Kidney (tissue), 14 donors: ENCODE results near the gene INPP5K. TPM values are rescaled to one million over a fixed set of nuclear protein-coding genes. Genes with fewer than 3 reads are reported as not detected.

Experiments
- DNase-seq, 5 donors: peaks; one replicate each; pipeline ENCODE4 v3.0.0-alpha.2; 2013 to 2020
- FAIRE-seq: peaks from 2 replicates; lab custom pipeline; 2012; peaks lifted over from hg19 to GRCh38; lab: Jason Lieb, UNC
- H3K27ac ChIP-seq, 2 donors: one replicate each; pipeline ENCODE4 v1.7.0; 2013; ENCODE audit warnings: low read depth in 2 of 2, low read length in 2 of 2, inconsistent platforms in 1 of 2
- H3K27me3 ChIP-seq: one replicate; pipeline ENCODE4 v1.7.1; 2013; ENCODE audit warnings: low read length, inconsistent platforms; ENCODE audit not compliant: control insufficient read depth, insufficient read depth
- H3K36me3 ChIP-seq, 3 donors: one replicate each; pipeline versions ENCODE4 v1.7.0 to v1.7.1; 2013; ENCODE audit warnings: low read length in 3 of 3, control low read depth in 1 of 3, inconsistent platforms in 1 of 3; ENCODE audit not compliant: insufficient read depth in 3 of 3, control insufficient read depth in 2 of 3
- H3K4me1 ChIP-seq, 3 donors: one replicate each; pipeline versions ENCODE4 v1.7.0 to v1.7.1; 2013; ENCODE audit warnings: low read length in 3 of 3, inconsistent platforms in 1 of 3, low read depth in 1 of 3; ENCODE audit not compliant: control insufficient read depth in 2 of 3, insufficient read depth in 2 of 3
- H3K4me3 ChIP-seq, 3 donors: one replicate each; pipeline versions ENCODE4 v1.7.0 to v1.8.1; 2013; ENCODE audit warnings: low read length in 3 of 3, control low read depth in 1 of 3, inconsistent platforms in 1 of 3
- H3K9ac ChIP-seq, 3 donors: one replicate each; pipeline versions ENCODE4 v1.7.0 to v1.7.1; 2013; ENCODE audit warnings: low read length in 3 of 3, control low read depth in 1 of 3, inconsistent platforms in 1 of 3
- H3K9me3 ChIP-seq, 3 donors: one replicate each; pipeline versions ENCODE4 v1.7.0 to v1.7.1; 2013; ENCODE audit warnings: low read length in 3 of 3, control low read depth in 1 of 3, inconsistent platforms in 1 of 3; ENCODE audit not compliant: control insufficient read depth in 2 of 3, insufficient read depth in 1 of 3
- intact Hi-C: fragments of 100-400 bp; cut with DNase I; formaldehyde crosslinking; loops from one replicate; pipeline ENCODE4 v1.11.1; 2022
- polyA plus RNA-seq: library from polyadenylated mRNA; stranded (reverse); fragments of 350-450 nt; fragmentation: Illumina TruSeq; extraction: RNeasy Lipid Tissue Mini Kit (QIAGEN cat#74804); gene quantifications from one replicate; pipeline ENCODE4 v1.2.3, GENCODE V29; 2014; ENCODE audit warnings: low read depth, low replicate concordance; ENCODE audit not compliant: insufficient read depth
- total RNA-seq: library from RNA; stranded (reverse); fragmentation: NEBNext Ultra II Directional; extraction: Animal tissue kit (Norgen Biotek cat#: 25700); gene quantifications from one replicate; pipeline ENCODE4 v1.2.1, GENCODE V29; 2021
- TF ChIP-seq, protein P1 (sequence below): IDR thresholded peaks from 3 replicates; pipeline ENCODE4 v1.5.1; 2012; ENCODE audit warnings: mild to moderate bottlenecking, moderate library complexity, borderline replicate concordance; ENCODE audit not compliant: insufficient read depth; ENCODE audit errors: extremely low read depth
- donor health status: control.
- donor health status: control.
- donor health status: control.
- donor health status: control.
- donor health status: control.
- donor health status: DM: yes; HTN: yes; CAD: no.
- donor health status: Normal renal cell carcinoma (clear cell type).

INPP5K gene
- total and polyA plus RNA-seq, 2 donors from 2014 or later: 36.1 to 46.2 TPM

DNA sequence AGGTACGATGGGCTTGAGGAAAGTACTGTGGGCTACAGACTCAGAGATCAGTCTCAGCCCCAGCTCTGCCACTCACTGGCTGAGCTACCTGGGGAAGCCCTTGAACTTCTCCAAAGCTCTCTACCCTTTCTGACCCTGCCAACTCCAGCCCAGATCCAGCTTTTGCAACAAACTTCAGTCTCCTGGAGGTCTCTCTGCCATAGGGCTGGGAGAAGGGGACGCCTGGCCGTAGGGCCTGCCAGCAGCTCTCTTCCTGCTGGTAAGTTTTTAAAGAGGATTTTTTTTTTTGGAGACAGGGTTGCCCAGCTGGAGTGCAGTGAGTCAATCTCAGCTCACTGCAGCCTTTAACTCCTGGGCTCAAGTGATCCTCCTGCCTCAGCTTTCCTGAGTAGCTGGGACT is 11.5 kb downstream of the INPP5K start:
- Histone ChIP-seq H3K4me3 (no peak overlapping the region), H3K9me3 (no peaks in the 10 kb centered on the region), H3K27ac (no peak overlapping the region), H3K4me1 (no peaks in the 10 kb centered on the region), H3K36me3 (peaks cover 0 to 8% (median 4%) of the 10 kb centered on the region in 3 donors), H3K27me3 (no peaks in the 10 kb centered on the region), H3K9ac (no peak overlapping the region)
- intact Hi-C loops: no loop called here
- DNase-seq (no peak), FAIRE-seq (no peak)
- TF ChIP-seq, protein P1, sequence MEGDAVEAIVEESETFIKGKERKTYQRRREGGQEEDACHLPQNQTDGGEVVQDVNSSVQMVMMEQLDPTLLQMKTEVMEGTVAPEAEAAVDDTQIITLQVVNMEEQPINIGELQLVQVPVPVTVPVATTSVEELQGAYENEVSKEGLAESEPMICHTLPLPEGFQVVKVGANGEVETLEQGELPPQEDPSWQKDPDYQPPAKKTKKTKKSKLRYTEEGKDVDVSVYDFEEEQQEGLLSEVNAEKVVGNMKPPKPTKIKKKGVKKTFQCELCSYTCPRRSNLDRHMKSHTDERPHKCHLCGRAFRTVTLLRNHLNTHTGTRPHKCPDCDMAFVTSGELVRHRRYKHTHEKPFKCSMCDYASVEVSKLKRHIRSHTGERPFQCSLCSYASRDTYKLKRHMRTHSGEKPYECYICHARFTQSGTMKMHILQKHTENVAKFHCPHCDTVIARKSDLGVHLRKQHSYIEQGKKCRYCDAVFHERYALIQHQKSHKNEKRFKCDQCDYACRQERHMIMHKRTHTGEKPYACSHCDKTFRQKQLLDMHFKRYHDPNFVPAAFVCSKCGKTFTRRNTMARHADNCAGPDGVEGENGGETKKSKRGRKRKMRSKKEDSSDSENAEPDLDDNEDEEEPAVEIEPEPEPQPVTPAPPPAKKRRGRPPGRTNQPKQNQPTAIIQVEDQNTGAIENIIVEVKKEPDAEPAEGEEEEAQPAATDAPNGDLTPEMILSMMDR: no peak

DNA sequence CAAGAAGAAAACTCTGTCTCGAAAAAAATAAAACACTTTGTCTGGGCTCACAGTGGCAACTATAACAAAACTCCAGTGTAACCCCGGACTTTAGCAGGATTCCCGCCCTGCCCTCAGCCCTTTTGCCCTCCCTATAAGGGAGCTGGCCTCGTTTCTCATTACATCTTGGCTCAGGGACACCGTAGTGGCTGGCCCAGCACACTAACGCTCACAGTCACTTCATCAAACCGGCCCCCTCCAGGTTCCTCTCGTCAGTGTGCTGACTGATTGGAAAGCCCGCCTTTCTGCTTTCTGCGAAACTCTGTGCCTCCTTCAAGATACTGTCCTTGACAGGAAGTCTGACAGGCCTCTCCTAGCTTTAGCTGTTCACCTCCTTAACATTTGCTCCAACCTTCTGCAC is 12.7 kb downstream of the INPP5K start:
- peaks cover 0 to 4% (median 2%) of the 10 kb centered on the region in 3 donors for H3K36me3 ChIP-seq
- TF ChIP-seq, protein P1: no peak
- no peaks in the 10 kb centered on the region for H3K9me3 ChIP-seq
- no peak for DNase-seq
- H3K27me3 ChIP-seq: no peaks in the 10 kb centered on the region
- H3K4me3 ChIP-seq: no peak overlapping the region
- FAIRE-seq: no peak
- no peaks in the 10 kb centered on the region for H3K4me1 ChIP-seq
- no peak overlapping the region for H3K27ac ChIP-seq
- H3K9ac ChIP-seq: no peak overlapping the region
- intact Hi-C loops: no loop called here

DNA sequence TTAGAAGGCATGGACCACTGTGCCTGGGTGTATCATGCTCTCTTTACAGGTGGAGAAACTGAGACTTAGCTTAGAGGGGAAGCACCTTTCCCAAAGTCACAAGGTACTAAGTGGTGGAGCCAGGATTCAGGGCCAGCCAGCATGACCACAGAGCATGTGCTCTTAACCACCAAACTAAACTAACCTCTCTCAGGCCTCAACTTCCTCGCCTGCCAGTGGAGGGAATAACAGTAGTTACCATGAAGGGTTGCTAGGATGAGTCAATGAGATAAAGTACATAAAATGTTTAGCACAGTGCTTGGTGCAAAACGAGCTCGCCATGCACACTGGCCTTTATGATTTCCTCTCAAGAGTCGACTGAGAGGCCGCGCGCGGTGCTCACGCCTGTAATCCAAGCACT is 17.5 kb downstream of the INPP5K start:
- DNase-seq (no peak), FAIRE-seq (no peak)
- TF ChIP-seq, protein P1: no peak
- Histone ChIP-seq H3K9me3 (no peaks in the 10 kb centered on the region), H3K9ac (no peak overlapping the region), H3K4me1 (peaks cover 0 to 8% (median 0%) of the 10 kb centered on the region in 3 donors), H3K27ac (no peak overlapping the region), H3K4me3 (no peak overlapping the region), H3K36me3 (peaks cover 0 to 21% (median 0%) of the 10 kb centered on the region in 3 donors), H3K27me3 (no peaks in the 10 kb centered on the region)
- intact Hi-C loops: no loop called here

GRCh38 chr17:1498233-1498632 is 18.2 kb downstream of the INPP5K start:
- H3K27me3 ChIP-seq: no peaks in the 10 kb centered on the region
- no peaks in the 10 kb centered on the region for H3K9me3 ChIP-seq
- no peak overlapping the region for H3K9ac ChIP-seq
- H3K4me3 ChIP-seq: no peak overlapping the region
- peaks cover 0 to 21% (median 0%) of the 10 kb centered on the region in 3 donors for H3K36me3 ChIP-seq
- intact Hi-C loops: no loop called here
- FAIRE-seq: no peak
- DNase-seq: no peak
- TF ChIP-seq, protein P1: no peak
- peaks cover 0 to 12% (median 0%) of the 10 kb centered on the region in 3 donors for H3K4me1 ChIP-seq
- H3K27ac ChIP-seq: no peak overlapping the region
